Endothelial cell of umbilical vein (primary cell): ENCODE results near the gene BANK1.

ENCODE experiments used
- FOS ChIP-seq: IDR thresholded peaks from 2 replicates; pipeline ENCODE4 v1.6.1; 2011; ENCODE audit warnings: mild to moderate bottlenecking, low read length, moderate library complexity, borderline replicate concordance; ENCODE audit not compliant: insufficient read depth
- JUN ChIP-seq: IDR thresholded peaks from 2 replicates; pipeline ENCODE4 v1.6.1; 2011; ENCODE audit warnings: borderline replicate concordance, low read depth; ENCODE audit not compliant: insufficient read length, insufficient read depth
- POLR2AphosphoS5 ChIP-seq: IDR thresholded peaks from 2 replicates; pipeline ENCODE4 v1.6.1; 2012; ENCODE audit warnings: low read depth, mild to moderate bottlenecking, control low read depth, low read length, moderate library complexity; ENCODE audit not compliant: insufficient read depth
- TF ChIP-seq, protein P1 (sequence below), 2 donors: IDR thresholded peaks; 1 replicate in 1 of 2; 2 replicates in 1 of 2; pipeline ENCODE4 v1.5.1; 2011; ENCODE audit warnings: low read length in 2 of 2, mild to moderate bottlenecking in 2 of 2, moderate library complexity in 2 of 2, control low read depth in 1 of 2, inconsistent platforms in 1 of 2, low read depth in 1 of 2; ENCODE audit not compliant: insufficient read depth in 1 of 2; ENCODE audit errors: extremely low read depth in 1 of 2

DNA sequence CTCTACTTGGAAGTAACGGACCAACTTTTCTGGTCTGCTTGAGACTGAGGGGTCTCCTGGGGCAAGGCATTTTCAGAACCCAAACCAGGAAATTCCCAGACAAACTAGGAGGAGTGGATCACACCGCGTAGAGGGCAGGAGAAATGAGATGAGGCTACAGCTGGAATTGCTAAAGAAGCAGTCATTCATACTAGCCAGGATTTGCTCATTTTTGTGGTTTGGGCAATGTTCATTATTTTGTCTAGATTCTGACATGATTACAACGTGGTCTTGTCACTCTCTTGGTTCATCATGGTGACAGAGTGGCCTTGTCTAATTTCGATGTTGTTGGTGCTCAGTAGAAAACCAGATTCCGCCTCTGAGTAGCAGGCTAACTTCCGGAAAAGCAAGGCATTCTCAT is 63.2 kb downstream of the BANK1 start:
- TF ChIP-seq POLR2AphosphoS5 (no peak), FOS (no peak), JUN (no peak)
- TF ChIP-seq, protein P1, sequence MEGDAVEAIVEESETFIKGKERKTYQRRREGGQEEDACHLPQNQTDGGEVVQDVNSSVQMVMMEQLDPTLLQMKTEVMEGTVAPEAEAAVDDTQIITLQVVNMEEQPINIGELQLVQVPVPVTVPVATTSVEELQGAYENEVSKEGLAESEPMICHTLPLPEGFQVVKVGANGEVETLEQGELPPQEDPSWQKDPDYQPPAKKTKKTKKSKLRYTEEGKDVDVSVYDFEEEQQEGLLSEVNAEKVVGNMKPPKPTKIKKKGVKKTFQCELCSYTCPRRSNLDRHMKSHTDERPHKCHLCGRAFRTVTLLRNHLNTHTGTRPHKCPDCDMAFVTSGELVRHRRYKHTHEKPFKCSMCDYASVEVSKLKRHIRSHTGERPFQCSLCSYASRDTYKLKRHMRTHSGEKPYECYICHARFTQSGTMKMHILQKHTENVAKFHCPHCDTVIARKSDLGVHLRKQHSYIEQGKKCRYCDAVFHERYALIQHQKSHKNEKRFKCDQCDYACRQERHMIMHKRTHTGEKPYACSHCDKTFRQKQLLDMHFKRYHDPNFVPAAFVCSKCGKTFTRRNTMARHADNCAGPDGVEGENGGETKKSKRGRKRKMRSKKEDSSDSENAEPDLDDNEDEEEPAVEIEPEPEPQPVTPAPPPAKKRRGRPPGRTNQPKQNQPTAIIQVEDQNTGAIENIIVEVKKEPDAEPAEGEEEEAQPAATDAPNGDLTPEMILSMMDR (IDR thresholded peaks at IDR 0.05; ENCODE audit: extremely low read depth in 1 of 2, insufficient read depth in 1 of 2, low read depth in 1 of 2, low read length in 2 of 2), result no peak
